ENCODE results near the gene MTG1.
"Not testable (repeated sequence)": the region's sequence is repeated elsewhere in the genome, so short reads cannot be mapped to it uniquely, and the experiment has no call there.

The MTG1 gene

DNA sequence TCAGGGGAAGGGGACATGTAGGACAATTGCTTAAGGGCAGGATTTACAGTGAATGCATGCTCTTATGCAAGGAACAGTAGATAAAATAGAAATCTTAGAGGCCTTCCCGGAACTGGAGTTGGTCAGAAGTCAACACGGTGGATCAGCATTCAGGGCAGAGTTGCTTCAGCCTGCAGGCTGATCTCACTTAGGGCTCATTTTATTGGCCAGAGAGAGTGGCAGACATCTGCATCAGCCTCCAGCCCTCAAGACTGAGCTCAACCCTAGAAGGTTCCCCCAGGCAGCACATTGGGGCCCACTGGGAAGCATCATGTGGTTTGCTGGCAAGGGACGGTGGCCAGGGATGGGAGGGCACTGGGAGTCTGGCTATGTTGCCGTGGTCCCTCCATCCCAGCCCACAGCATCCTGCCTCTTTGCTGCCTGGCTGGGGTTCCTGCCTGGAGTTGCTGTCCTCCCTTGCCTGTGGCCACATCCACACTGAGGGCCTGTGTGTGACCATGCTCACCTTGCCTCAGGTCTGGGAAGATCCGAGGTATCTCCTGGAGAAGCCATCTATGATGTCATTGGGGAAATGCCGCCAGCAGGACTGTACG is 72.8 kb downstream of the MTG1 start:
- DNase-seq (ENCODE audit: low spot score): no peak

DNA sequence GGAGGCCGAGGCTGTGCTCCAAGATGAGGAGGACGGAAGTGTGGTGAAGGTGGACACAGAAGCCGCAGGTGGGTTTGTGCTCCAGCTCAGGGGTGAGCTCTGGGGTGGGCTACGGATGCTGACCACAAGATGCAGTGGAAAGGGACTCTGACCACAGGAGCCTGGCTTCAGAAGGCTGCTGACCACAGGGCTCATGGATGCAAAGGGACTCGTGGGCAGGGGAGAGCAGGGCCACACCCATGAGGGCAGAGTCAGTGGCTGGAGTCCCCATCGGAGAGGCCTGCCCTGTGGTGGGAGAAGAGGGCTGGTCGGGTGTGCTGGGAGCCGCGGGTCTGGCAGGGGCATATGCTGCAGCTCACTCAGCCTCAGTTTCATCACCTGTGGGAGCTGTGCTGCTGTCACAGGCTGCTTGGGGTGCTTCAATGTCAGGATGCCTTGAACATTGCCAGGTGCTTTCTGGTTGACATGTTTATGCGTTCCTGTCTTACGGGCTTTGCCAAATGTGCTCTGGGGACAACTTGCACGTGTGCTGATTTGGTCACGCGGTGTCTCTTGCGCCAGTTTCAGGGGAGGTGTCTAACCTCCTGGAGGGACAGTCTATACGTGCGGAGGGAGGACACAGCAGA is 73.4 kb downstream of the MTG1 start:
- no peak for DNase-seq (ENCODE audit: low spot score)

DNA sequence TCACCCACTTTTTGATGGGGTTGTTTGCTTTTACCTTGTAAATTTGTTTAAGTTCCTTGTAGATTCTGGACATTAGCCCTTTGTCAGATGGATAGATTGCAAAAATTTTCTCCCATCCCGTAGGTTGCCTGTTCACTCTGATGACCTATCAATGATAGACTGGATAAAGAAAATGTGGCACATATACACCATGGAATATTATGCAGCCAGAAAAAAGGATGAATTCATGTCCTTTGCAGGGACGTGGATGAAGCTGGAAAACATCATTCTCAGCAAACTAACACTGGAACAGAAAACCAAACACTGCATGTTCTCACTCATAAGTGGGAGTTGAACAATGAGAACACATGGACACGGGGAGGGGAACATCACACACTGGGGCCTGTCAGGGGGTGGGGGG is 75.2 kb downstream of the MTG1 start:
- DNase-seq (ENCODE audit: low spot score): not testable (repeated sequence)

DNA sequence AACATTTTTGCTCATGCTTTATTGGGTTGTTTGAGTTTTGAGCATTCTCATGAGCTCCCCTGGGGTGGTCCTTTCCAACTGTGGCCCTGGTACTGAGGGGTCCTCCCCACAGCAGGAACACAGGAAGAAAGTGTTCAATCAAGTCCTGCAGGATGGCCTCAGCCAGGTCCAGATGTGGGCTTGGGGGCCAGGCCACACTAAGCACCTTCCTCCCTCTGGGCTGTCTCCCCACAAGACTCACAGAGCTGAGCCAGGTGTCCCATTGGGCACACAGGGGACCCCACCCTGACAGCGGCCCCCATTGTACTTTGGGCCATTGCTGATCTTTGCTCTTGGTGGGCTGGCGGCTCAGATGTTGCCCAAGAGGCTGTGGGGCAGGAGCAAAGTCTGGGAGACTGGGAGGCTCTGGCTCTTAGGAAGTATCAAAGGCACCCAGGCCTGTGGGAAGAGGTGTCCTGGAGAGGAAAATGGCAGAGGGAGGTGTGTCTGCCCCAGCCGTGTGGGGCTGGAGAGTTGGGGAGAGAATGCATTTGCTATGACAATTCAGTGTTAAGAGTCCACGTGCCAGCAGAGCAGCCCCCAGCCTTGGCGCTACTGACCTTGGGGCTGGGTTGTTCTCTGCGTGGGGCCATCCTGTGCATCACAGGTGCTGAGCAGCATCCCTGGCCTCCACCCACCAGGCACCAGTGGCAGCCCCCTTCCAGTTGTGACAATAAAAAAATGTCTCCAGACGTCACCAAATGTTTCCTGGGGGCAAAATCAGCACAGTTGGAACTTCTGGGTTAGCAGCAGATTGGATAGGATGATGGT is 77.5 kb downstream of the MTG1 start:
- DNase-seq (ENCODE audit: low spot score): no peak
